TTC549 (cell line): ENCODE results near the gene LIME1.
"Not testable (repeated sequence)": the region's sequence is repeated elsewhere in the genome, so short reads cannot be mapped to it uniquely, and the experiment has no call there.

Source experiments
- FAIRE-seq: peaks from 2 replicates; lab custom pipeline; 2012; peaks lifted over from hg19 to GRCh38; lab: Jason Lieb, UNC

Gene LIME1

GRCh38 chr20:63708301-63709148 lies 27.9 kb upstream of the LIME1 start:
- FAIRE-seq = no peak

GRCh38 chr20:63709149-63709527 lies 27.3 kb upstream of the LIME1 start:
- no peak for FAIRE-seq

- no peak for FAIRE-seq
Measured at GRCh38 chr20:63711085-63711645, 25.3 kb upstream of the LIME1 start.

DNA sequence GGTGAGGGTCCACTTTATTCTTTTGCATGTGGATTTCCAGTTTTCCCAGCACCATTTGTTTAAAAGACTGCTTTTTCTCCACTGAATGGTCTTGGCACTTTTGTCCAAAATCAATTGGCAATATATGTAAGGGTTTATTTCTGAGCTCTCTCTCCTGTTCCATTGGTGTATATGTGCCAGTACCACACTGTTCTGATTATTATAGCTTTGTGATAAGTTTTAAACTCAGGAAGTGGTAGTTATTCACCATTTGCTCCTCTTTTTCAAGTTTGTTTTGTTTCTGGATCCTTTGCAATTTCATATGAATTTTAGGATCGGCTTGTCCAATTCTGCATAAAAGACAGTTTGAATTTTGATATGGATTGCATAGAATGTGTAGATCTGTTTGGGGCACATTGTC lies 24.3 kb upstream of the LIME1 start:
- no peak for FAIRE-seq

- no peak for FAIRE-seq
Measured at GRCh38 chr20:63714858-63715257, 21.6 kb upstream of the LIME1 start.

DNA sequence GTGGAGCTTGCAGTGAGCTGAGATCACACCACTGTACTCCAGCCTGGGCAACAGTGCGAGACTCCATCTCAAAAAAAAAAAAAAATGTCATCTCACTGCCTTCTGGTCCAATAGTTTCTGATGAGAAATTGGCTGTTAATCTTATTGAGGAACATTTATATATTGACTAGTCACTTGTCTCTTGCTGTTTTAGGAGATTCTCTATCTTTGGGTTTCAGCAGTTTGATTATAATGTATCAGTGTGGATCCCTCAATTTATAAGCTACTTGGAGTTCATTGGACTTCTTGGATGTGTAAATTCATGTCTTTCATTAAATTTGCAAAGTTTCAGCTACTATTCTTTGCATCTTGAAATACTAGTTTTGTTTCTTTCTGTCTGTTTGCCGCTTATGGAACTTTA lies 17.5 kb upstream of the LIME1 start:
- FAIRE-seq = no peak

- FAIRE-seq = not testable (repeated sequence)
Measured at GRCh38 chr20:63722967-63723622, 13.4 kb upstream of the LIME1 start.

DNA sequence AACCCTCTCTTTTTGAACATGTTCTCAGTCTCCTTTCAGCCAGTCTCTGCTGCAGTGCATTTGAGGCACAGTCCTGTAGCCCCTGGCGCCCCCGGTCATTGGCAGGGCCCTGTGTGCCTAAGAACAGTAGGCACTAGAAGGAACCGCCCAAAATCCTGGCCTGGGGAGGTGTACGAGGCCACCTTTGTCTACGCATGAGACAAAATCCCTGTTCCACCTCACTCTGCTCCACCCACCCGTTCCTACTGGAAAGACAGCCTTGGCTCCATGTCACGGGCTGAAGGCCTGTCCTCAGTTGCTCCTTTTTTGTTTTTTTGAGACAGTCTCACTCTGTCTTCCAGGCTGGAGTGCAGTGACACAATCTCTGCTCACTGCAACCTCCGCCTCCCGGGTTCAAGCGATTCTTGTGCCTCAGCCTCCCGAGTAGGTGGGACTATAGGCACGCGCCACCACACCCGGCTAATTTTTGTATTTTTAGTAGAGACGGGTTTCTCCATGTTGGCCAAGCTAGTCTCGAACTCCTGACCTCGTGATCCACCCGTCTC lies 6.2 kb upstream of the LIME1 start:
- not testable (repeated sequence) for FAIRE-seq

DNA sequence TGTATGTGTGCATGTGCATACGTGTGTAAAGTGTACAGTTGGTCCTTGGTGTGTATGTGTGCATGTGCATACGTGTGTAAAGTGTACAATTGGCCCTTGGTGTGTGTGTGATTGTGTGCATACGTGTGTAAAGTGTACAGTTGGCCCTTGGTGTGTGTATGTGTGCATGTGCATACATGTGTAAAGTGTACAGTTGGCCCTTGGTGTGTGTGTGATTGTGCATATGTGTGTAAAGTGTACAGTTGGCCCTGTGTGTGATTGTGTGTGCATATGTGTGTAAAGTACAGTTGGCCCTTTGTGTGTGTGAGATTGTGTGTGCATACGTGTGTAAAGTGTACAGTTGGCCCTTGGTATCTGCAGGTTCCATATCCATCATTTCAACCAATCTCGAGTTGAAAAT lies 5.1 kb upstream of the LIME1 start:
- no peak for FAIRE-seq

DNA sequence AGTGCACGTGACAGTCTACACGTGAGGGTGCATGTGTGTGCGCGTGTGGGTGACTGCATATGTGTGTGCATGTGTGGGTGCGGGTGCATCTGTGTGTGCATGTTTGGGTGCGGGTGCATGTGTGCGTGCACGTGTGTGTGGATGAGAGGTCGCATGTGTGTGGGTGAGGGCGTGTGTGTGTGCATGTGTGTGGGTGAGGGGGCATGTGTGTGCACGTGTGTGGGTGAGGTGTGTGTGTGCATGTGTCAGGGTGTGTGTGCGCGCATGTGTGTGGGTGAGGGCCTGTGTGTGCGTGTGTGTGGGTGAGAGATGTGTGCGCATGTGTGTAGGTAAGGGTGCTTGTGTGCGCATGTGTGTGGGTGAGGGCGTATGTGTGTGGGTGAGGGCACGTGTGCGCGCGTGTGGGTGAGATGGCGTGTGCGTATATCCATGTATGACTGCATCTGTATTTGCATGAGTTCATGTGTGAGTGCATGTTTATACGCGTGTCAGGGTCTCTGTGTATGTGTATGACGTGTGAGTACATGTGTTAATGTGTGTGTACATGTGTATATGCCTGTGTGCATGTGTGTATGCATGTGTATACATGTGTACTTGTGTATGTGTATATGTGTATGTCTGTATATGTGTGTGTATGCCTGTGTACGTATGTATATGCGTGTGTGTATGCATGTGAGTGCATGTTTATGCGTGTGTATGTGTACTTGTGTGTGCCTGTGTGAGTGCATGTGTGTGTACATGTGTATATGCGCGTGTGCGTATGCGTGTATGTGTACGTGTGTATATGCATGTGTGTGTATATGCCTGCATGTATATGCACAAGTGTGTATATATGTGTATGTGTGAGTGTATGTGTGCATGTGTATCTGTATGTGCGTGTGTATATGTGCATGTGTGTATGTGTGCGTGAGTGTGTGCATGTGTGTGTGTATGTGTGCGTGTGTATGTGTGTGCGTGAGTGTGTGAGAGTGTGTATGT lies 4.1 kb upstream of the LIME1 start:
- FAIRE-seq = no peak

DNA sequence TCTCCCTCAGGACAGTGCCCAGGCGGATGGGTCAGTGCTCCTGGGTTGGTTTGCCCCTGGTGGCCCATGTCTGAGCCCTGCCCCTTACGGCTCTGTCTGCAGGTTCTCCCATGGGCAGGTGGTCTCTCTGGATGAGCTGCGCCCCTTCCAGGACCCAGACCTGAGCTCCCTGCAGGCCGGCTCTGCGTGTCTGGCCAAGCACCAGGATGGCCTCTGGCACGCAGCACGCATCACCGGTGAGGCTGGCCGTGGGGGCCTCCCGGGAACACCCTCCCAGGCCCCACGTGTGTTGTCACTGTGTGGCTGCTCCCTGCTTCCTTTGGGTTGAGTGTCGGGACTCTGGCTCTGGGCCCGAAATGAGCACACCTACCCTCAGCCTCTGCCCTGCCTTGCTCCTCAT lies 3.3 kb upstream of the LIME1 start:
- FAIRE-seq = no peak

DNA sequence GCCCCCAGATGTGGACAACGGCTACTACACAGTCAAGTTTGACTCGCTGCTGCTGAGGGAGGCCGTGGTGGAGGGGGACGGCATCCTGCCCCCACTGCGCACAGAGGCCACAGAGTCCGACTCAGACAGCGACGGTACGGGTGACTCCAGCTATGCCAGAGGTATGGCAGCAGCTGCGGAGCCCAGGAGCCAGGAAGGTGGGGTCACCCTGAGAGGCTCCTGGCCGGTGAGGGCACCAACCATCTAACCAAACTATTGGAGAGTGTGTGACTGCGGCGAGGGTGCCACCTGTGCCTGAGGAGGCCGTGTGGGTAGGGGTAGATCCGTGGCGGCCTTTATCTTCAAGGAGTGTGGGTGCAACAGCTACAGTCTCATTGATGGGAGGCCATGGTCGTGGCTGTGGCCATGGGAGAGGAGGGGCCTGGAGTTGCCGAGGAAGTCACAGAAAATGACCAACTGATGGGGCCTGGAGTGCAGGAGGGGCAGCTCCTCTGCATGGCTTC lies 2.8 kb upstream of the LIME1 start:
- FAIRE-seq = no peak

- no peak for FAIRE-seq
Measured at GRCh38 chr20:63734111-63734945, 2.1 kb upstream of the LIME1 start.

DNA sequence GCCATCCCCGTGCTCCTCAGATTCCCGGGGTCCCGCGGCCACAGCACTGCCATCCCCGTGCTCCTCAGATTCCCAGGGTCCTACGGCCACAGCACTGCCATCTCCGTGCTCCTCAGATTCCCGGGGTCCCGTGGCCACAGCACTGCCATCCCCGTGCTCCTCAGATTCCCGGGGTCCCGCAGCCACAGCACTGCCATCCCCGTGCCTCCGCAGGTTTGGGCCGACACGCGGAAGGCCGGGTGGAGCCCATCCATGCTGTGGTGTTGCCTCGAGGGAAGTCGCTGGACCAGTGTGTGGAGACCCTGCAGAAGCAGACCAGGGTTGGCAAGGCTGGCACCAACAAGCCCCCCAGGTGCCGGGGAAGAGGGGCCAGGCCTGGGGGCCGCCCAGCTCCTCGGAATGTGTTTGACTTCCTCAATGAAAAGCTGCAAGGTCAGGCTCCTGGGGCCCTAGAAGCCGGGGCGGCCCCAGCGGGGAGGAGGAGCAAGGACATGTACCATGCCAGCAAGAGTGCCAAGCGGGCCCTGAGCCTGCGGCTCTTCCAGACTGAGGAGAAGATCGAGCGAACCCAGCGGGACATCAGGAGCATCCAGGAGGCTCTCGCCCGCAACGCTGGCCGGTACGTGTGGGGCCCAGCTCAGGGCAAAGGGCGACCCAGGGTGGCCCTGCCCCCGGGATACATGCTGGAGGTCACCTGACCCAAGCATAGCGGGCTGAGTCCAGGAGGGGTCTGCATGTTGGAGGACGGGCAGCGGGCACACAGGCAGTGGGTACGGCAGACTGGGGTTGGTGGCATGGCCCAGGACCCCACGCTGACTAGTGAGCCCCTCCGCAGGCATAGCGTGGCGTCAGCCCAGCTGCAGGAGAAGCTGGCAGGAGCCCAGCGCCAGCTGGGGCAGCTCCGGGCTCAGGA lies 1.3 kb upstream of the LIME1 start:
- no peak for FAIRE-seq

DNA sequence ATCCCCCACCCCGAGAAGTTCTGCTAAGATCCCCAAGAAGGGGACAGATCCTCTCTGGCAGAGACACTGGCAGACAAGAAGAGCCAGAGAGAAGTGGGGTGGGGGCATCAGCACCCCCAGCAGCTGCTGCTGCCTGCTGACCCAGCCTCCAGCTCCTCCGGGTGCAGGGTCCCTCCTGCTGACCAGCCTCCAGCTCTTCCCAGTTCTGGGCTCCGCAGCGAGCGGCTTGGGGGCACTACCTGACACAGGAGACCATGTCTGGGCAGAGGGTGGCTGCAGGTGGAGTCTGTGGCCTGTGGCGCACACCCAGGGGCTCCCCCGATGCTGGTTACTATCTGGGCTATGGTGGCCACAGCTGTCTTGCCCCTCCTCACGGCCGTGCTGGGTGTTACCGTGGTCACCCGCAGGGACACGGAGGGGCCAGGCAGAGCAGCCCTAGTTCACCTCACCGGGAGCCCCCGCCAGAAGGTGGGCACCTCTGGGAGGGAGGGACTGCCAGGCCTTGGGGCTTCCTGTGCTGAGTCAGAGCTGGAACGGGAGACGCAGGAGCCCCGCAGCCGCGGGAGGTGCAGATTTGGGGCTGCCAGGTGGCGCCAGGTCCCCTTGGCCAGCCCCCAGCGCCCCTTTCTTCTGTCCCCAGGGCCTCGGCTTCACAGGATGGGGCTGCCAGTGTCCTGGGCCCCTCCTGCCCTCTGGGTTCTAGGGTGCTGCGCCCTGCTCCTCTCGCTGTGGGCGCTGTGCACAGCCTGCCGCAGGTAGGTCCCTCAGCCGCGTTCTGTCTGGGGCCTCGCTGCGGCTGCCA lies 630 bp downstream of the LIME1 start:
- no peak for FAIRE-seq

GRCh38 chr20:63737695-63737944 lies 1.2 kb downstream of the LIME1 start:
- FAIRE-seq = no peak

- FAIRE-seq = no peak
Measured at GRCh38 chr20:63737945-63738686, 1.7 kb downstream of the LIME1 start.

- no peak for FAIRE-seq
Measured at GRCh38 chr20:63738687-63739129, 2.2 kb downstream of the LIME1 start.
